DMS79 (cell line): ENCODE results near the gene EPHB2.
"Not testable (repeated sequence)": the region's sequence is repeated elsewhere in the genome, so short reads cannot be mapped to it uniquely, and the experiment has no call there.

Experiments used
- DNase-seq: peaks from one replicate; lab custom pipeline; 2025; lab: John Stamatoyannopoulos, UW

EPHB2 gene

GRCh38 chr1:22691031-22691753 lies 19.4 kb upstream of the EPHB2 start:
- DNase-seq: no peak

- DNase-seq: no peak
These were observed 16.5 kb upstream of the EPHB2 start for GRCh38 chr1:22694172-22694571.

GRCh38 chr1:22696610-22697009 lies 14.0 kb upstream of the EPHB2 start:
- no peak for DNase-seq

- no peak for DNase-seq
These were observed 12.7 kb upstream of the EPHB2 start for GRCh38 chr1:22697980-22698379.

- no peak for DNase-seq
These were observed 10.7 kb upstream of the EPHB2 start for GRCh38 chr1:22699681-22700520.

- DNase-seq: no peak
These were observed 8.1 kb upstream of the EPHB2 start for GRCh38 chr1:22702296-22703085.

GRCh38 chr1:22704440-22705067 lies 6.1 kb upstream of the EPHB2 start:
- DNase-seq: peak; percentile 36

- DNase-seq: no peak
These were observed 5.1 kb upstream of the EPHB2 start for GRCh38 chr1:22705586-22705985.

GRCh38 chr1:22706100-22706499 lies 4.5 kb upstream of the EPHB2 start:
- DNase-seq: not testable (repeated sequence)

GRCh38 chr1:22708777-22709176 lies 1.9 kb upstream of the EPHB2 start:
- DNase-seq: no peak

GRCh38 chr1:22709227-22709626 lies 1.4 kb upstream of the EPHB2 start:
- no peak for DNase-seq

GRCh38 chr1:22709891-22710700 lies 543 bp upstream of the EPHB2 start:
- DNase-seq: peak; percentile 40

- no peak for DNase-seq
These were observed 432 bp downstream of the EPHB2 start for GRCh38 chr1:22711071-22711470.

- DNase-seq: peak; percentile 70
These were observed 1.2 kb downstream of the EPHB2 start for GRCh38 chr1:22711591-22712501.

GRCh38 chr1:22712502-22713271 lies 2.0 kb downstream of the EPHB2 start:
- DNase-seq: peak; percentile 37

GRCh38 chr1:22714455-22714854 lies 3.8 kb downstream of the EPHB2 start:
- DNase-seq: no peak

GRCh38 chr1:22717037-22717760 lies 6.6 kb downstream of the EPHB2 start:
- DNase-seq: peak; percentile 9

- no peak for DNase-seq
These were observed 10.7 kb downstream of the EPHB2 start for GRCh38 chr1:22721122-22721873.
